DND-41 (cell line): Measurements from ENCODE around the gene ARHGAP1.

Experiments
- EZH2 ChIP-seq: IDR thresholded peaks from 3 replicates; pipeline ENCODE4 v1.6.1; 2012; ENCODE audit warnings: borderline replicate concordance, low read depth, mild to moderate bottlenecking, moderate library complexity, low read length, inconsistent platforms; ENCODE audit not compliant: severe bottlenecking
- TF ChIP-seq, protein P1 (sequence below): IDR thresholded peaks from 2 replicates; pipeline ENCODE4 v1.5.1; 2012; ENCODE audit warnings: borderline replicate concordance, low read length, moderate library complexity, mild to moderate bottlenecking; ENCODE audit not compliant: poor library complexity, severe bottlenecking; ENCODE audit errors: extremely low read depth

DNA sequence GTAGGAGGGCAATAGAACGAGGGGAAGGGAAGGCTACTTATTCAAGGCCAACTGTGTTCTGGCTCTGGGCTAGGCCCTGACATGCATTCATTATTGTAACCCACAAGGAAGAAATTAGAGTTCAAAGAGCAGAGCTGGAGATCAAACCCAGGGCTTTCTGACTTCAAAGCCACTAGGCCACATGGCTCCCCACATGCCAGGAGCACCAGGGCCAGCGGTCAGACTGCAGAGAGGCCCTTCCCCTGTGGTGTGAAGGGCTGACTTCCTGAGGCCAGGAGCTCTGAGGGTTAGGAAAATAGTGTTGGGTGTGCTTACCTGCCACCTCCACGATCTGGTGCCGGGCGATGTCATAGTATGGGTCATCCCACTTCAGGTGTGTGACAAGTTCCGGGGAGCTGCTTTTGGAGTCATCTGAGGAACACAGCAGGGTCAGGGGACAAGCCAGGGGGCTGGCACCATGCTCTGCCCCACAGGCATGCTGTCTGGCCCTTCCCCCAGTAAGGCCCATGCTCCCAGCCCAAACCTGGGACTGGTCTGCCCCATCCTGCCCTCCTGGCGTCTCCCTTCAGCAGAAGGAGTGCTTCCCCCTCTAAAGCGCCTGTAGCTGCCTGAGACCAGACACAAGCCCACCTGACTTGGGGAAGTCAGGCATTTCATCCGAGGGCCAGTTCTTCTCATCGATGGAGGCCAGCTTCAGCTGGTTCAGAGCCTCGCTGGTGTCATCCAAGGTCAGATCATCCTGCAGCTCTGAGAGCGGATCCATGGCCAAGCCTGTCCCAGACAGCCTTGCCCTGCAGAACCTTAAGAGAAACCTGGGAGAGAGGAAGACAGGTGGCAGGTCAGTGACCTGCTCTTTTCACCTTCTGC is 4.8 kb downstream of the ARHGAP1 start:
- TF ChIP-seq, protein P1, sequence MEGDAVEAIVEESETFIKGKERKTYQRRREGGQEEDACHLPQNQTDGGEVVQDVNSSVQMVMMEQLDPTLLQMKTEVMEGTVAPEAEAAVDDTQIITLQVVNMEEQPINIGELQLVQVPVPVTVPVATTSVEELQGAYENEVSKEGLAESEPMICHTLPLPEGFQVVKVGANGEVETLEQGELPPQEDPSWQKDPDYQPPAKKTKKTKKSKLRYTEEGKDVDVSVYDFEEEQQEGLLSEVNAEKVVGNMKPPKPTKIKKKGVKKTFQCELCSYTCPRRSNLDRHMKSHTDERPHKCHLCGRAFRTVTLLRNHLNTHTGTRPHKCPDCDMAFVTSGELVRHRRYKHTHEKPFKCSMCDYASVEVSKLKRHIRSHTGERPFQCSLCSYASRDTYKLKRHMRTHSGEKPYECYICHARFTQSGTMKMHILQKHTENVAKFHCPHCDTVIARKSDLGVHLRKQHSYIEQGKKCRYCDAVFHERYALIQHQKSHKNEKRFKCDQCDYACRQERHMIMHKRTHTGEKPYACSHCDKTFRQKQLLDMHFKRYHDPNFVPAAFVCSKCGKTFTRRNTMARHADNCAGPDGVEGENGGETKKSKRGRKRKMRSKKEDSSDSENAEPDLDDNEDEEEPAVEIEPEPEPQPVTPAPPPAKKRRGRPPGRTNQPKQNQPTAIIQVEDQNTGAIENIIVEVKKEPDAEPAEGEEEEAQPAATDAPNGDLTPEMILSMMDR = no peak
- no peak for TF ChIP-seq EZH2
